ENCODE data around the gene ATP7A.
"Not testable (repeated sequence)": the region's sequence is repeated elsewhere in the genome, so short reads cannot be mapped to it uniquely, and the experiment has no call there.

ATP7A gene

DNA sequence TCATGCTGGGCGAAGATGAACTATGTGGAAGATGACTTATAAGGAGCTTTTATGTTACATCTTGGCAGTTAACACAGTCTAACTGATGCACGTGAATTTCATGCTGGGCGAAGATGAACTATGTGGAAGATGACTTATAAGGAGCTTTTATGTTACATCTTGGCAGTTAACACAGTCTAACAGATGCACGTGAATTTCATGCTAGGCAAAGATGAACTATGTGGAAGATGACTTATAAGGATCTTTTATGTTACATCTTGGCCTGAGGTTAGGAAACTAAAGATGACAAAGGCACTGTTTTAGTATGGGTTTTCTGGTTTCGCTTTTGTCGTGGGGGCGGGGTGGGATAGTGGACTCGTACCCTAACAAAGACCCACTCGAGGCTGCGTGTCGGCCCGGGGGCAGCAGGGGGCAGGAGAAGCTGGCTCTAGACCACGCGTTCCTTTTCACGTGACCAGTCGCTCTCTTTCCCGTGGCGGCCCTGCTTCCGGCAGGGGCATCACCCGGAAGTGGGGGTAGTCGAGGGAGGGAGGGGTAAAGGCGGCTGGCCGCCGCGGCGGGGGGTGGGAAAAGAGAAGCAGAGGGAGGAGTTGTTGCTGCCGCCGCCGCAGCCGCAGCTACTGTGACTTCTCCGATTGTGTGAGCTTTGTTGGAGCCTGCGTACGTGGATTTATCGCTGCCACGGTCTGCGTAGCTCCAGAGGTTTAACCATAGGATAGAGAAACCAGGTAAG, at the start of gene ATP7A:
Gene ATP7A (plus strand): TSS at position 586 of the 733 bp plus-strand sequence. CDS start 60,949 bp downstream, outside the sequence.
- DNase-seq = peak; percentile 86 to 91

DNA sequence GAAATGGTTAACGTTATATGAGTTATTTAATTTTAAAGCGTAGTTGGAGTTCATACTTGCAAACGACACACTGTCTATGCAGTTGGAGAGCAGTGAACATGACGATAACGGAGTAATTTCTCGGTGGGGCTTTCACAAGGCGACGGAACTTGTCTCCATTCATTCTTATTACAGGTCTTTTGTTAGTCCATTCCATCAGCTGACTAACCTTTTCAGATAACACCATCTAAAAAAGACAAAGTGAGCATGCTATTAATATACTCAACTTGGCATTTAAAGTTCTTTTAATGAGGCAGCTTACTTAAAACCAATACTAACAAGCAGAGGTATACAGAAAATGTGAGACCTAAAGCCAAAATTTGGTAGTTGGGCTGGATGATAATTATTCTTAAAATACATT, 35.1 kb upstream of the ATP7A start:
- no peak for DNase-seq

DNA sequence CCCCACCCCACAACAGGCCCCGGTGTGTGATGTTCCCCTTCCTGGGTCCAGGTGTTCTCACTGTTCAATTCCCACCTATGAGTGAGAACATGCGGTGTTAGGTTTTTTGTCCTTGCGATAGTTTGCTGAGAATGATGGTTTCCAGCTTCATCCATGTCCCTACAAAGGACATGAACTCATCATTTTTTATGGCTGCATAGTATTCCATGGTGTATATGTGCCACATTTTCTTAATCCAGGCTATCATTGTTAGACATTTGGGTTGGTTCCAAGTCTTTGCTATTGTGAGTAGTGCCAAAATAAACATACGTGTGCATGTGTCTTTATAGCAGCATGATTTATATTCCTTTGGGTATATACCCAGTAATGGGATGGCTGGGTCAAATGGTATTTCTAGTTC, 29.1 kb upstream of the ATP7A start:
- DNase-seq = not testable (repeated sequence)

DNA sequence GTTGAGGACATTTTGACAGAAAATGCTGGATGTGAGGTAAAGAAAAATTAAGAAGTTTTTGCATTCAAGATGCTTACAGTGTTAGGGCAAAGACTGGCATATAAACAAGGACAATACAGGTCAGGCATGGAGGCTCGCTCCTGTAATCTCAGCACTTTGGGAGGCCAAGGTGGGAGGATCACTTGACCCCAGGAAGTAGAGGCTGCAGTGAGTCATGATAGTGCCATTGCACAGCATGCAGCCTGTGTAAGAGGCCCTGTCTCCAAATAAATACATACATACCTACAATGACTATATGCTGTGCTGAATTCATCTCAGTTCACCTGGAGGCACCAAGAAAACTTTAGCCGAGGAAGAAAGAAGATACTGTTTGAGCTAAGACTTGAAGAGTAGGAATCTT, 17.6 kb upstream of the ATP7A start:
- no peak for DNase-seq

DNA sequence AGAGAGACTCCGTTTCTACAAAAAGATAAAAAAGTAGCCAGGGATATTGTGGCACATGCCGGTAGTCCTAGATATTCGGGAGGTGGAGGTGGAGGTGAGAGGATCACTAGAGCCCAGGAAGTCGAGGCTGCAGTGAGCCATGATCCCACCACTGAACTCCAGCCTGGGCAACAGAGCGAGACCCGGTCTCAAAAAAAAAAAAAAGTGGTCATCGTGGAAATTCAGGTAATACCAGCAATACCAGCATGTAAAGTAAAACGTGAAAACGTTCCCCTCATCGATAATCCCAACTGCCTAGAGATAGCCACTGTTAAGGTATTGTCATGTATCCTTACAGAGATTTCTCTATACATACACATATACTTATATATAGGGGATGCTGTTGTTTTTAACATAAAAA, 16.8 kb upstream of the ATP7A start:
- no peak for DNase-seq

DNA sequence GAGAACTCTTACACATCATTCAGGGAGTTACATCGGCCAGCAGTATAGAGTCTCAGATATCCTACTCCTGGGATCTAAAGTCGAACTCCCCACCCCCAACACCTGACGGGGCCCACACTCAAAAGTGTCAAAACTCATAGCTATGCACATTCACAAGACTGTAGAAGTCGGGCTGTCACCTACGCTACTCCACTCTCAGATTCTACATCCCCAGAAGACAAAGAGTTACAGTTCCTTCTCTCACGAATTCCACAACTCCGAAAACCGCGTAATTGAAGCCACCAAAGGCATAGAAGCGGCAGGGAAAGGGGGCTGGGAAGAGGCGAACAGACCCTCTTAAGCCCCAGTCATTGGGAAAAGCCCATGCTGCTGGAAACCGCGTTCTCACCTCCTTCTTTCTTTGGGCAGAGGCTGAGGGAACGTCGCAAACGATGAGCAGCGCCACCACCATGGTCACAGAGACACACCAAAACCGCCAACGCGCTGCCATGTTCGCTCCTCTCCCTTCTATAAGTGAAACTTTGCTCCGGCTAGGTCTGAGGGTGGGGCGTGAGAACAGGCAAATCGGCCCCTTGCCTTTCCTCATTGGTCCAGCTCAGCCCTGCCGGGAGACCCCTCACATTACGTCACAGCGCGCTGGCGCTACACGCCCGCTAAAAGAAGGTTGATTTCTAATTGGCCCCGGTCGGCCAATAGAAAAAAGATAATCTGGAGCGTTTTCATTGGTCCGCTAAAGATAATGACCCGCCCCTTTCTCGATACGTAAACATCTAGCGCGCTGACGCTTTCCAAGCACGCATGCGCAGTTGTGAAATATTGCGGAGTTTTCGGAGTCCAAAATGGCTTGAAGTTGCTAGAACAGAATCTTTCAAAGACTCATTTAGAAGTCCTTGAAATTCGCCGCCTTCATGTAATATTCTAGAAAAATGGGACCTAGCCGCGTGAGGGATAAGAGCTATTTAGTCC, 15.3 kb upstream of the ATP7A start, which contains the start of gene MAGT1:
Gene MAGT1 (minus strand): TSS at position 515 of the 966 bp plus-strand sequence. CDS start 25 bp downstream, at position 490.
- peak; percentile 83 to 86 for DNase-seq

DNA sequence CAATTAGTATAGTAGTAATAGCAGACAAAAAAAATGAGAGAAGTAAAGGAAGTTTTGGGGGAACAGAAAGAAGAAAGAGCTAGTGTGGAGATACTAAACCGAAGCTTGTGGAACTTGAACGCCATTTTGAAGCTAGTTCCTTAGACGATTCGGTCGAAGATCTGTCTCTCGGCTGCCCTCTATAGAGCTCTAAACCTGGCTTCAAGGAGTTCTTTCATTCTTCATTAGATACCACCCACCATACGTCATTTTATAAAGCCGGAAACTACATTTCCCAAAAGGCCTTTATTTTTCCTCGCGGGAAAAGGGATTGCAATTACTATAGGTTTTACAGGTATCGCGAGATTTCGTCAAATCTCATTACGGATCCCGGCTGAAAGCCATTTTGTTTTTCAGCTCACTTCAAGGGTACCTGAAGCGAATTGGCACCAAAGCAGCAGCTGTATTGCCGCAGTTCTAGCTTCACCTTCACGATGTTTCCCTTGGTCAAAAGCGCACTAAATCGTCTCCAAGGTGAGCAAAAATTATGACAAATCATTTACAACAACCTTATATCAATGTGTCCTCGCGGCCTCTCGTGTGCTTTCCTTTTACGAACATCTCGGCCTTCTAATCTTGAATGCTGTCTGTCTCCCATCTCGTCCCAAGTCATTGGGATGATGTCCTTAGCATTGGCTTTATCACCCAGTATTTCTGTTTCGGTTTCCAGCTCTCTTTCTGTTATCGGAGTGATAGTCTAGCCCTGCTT, 11.2 kb upstream of the ATP7A start, which contains the start of gene COX7B:
Gene COX7B (plus strand): TSS at position 388 of the 748 bp plus-strand sequence. CDS start 86 bp downstream, at position 474.
- DNase-seq = peak; percentile 33 to 54

DNA sequence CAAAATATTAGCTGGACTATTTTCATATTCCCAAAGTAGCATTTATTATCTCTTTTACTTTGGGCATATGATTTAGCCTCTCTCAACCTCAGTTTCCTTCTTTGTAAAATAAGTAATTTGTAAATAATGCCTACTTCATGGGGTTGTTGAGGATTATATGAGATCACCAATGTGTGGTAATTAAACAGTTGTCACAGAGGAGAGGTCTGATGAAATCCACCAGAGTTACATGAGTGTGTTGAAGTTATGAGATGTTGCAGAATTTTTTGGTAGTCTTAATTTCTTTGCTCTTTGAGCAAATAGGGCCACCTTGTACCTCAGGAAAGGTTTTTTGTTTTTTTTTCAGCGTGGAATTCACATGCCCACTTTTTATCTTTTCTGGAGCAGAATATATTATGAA, 9.8 kb upstream of the ATP7A start:
- DNase-seq = no peak

DNA sequence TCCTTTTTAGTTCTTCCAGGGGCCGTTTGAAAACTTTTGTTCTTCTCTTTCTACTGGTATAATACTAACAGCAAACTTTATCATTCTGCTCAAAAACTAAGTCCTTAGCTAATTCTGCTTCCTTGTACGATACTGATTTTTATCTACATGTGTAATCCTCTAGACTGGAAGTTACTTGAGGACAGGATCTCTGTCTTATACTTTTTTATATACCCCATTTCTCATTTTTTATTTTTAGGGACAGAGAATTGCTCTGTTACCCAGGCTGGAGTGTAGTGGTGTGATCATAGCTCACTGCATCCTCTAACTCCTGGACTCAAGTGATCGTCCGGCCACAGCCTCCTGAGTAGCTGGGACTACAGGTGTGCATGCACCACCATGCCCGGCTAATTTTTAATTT, 9.0 kb upstream of the ATP7A start:
- no peak for DNase-seq

DNA sequence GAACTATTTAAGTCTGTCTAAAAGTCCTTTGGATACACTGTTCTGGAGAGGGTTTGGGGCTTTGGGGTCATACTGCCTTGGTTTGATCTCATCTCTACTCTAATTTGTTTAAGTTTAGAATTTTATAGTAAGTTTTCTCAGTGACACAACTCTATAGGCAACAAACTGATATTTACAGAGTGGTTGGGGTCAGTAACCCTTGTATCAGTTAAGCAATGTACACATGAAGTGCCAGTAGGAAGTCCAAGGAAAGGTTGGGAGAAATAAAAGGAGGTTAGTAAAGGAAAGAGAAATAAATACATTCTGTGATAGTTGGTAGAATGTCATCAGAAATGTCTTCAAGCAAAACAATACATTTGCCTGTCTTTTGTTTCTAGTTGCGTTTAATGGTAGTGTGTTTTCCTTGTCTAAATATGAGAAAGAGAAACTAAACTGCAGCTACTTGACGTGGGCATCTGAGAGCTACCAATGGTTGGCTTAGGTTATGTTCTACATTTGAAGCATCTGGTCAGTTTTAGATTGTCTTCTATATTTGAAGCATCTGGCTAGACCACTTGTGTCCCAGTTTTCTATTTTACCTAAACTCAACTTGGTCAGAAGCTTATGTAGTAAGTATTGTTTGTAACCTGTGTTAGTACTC, 6.9 kb downstream of the ATP7A start:
- DNase-seq = no peak

DNA sequence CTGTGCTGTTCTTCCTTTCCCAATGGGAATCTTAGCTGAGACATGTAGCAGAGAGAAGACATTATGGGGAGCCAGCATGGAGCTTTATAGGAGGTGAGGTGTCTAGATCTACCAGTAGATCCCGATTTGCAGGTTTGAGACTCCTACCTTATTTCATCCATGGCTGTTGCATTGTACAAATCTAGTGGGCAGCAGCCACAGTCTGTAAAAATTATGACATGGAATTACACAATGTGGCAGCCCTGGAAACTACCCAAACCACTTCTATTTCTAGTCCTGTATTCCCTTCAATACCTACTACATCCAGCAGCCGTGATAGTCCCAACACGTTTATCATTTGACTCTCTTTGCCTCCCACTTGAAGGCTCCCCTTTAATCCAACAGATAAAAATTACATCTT, 8.1 kb downstream of the ATP7A start:
- DNase-seq = no peak

DNA sequence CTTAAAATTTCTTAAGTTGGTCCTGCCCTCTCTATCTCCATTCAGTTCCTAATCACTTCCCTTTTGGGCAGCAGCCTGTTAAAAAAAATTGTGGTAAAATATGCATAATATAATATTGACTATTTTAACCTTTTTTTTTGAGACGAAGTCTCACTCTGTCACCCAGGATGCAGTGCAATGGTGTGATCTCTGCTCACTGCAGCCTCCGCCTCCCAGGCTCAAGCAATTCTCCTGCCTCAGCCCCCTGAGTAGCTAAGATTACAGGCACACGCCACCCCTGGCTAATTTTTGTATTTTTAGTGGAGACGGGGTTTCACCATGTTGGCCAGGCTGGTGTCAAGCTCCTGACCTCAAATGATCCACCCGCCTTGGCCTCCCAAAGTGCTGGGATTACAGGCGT, 8.9 kb downstream of the ATP7A start:
- DNase-seq = not testable (repeated sequence)

DNA sequence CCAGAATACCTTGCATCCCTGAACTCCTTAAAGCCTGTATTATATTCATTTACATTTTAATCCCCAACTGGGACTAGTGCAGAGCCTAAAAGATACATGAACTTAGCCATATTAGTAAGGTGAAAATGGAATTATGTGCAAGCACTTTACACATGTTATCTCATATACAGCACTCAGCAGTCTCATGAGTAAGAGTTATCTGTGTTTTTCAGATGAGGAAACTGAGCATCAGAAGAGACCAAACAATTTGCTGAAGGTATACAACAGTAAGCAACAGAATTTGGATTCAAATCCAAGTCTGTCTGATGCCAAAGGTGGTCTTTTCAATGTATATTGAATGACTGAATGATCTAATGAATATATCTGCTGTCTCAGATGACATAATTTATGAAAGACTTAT, 12.3 kb downstream of the ATP7A start:
- DNase-seq = no peak

DNA sequence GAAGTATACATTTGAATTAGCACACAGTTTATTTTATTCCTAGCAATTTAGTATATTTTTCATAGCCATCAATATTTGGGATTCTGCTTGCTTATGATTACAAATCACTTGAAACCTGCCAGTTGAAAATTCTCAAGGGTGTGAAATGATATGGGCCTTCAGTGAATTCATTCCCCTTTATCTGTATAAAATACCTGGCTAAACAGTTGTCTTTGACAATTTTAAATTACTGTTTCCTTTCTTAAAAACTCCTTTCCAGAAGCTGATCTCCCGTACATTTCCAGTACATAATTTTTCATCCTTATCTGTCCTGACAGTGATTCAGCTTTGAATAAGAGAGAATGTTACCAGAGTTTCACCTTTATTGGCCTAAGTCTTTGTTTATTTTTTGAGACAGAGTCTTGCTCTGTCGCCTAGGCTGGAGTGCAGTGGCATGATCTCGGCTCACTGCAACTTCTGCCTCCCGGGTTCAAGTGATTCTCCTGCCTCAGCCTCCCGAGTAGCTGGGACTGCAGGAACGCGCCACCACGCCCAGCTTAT, 13.9 kb downstream of the ATP7A start:
- DNase-seq = no peak

DNA sequence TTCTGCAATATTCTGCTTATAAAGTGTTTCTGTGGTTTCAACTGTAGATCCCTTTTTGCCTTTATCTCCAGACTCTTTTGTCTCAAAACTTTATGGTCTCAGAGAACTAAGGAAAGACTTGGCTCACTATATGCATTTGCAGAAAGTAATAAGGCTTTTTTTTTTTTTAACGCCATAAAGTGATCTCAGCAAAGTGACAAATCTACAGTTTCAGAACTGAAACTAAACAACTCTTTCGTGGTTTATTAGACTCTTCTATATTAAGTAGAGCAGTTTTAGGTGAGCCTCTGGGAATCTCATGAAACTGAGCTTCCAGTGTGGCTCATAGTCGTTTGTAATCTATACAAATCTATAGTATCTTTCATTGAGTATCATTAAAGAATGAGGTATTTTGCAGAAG, 15.3 kb downstream of the ATP7A start:
- DNase-seq = no peak

DNA sequence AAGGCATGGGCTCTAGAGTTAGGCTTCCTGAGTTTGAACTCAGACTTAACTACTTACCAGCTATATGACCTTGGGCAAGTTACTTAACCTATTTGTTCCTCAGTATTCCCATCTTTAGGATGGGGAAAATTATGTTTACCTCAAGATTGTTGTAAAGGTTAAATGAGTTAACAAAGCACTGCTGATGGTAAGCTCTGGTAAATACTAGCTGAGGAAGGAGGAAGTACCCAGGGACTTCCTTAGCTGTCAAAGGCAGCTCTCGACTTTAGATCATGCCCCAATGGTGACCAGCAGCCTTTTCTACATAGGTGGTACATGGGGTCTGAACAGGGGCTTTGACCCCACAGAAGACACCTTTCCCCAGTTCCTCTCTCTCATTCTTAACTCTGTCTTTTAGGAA, 20.1 kb downstream of the ATP7A start:
- no peak for DNase-seq

DNA sequence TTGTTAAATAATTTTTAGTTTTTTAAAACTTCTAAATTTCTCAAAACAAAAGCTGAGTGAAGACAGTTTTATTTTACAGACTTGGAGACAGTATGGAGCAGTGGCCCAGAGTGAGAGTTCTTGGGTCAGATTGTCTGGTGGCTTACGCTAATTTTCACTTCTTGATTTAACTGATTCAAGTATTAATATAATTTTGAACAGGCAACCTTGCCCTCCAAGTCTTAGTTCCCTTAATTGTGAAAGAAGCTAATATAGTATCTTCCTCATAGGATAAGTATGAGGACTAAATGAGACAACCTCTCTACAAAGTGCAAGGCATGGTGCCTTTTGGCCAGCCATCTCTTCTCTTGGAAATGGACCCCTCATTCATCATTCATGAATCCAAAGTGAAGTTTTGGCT, 25.4 kb downstream of the ATP7A start:
- no peak for DNase-seq

DNA sequence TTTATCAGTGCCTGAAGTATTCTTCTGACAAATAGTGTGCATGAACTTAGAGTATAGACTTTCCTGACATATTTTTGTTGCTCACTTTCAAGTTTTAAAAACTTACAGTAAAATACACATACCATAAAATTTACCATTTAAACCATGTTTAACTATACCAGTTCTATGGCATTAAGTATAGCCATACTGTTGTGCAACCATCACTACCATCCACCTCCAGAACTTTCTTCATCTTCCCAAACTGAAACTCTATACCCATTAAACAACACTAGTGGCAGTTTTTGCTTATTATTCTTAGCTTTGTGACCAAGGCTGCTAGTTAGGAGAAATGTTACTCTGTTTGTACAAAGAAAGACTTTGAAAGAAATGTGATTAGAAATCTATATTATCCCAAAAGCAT, 25.8 kb downstream of the ATP7A start:
- DNase-seq = no peak

DNA sequence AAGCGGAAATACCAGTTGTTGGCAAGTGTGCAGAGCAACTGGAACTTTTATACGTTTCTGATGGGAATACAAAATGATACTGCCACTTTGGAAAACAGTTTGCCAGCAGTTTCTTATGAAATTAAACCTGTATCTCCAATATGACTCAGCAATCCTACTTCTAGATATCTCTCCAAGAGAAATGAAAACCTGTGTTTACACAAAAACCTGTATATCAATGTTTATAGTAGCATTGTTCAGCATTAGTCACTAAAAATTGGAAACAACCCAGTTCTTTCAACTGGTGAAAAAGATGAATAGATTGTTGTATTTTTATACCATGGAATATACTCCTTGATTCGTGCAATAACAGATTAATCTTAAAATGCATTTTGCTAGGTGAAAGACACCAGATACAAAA, 26.8 kb downstream of the ATP7A start:
- DNase-seq = no peak

DNA sequence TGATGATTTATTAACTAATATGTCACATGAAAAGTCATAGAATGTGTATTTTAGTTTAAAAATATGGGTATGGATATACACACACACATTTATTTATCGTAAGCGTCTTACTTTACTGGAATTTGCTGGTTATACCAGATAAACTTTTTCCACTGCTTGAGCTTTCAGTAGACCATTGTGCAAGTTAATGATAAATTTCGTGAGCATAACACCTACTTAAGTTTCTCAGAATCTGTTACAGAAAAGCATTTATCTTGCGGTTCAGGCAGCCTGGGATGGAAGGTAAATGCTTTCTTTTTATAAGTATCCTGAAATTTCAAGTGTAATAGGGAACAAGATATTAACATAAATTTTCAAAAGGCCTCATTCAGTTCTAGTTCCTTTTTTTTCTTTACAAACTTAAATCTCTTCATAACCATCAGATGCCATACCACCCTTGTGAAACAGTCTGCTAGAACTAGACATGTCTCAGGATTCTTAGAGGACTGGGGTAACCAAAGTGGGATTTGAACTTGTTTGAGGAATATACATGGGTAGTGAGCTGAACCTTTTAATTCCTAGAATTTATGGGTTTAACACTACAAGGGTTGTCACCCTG, 27.7 kb downstream of the ATP7A start:
- no peak for DNase-seq

DNA sequence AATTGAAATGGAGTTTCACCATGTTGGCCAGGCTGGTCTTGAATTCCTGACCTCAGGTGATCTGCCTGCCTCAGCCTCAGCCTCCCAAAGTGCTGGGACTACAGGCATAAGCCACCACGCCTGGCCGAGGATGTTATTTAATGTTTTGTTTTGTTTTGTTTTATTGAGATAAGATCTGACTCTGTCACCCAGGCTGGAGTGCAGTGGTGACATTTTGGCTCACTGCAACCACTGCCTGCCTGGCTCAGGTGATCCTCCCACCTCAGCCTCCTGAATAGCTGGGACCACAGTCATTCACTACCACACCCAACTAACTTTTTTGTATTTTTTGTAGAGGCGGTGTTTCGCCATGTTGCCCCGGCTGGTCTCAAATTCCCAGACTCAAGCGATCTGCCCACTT, 34.5 kb downstream of the ATP7A start:
- not testable (repeated sequence) for DNase-seq

All from stimulated activated CD4-positive, alpha-beta T cell treated with anti-CD3 and anti-CD28 coated beads, Interleukin-2, amount 100 ng/mL, for 24 hours (primary cell).